ENCODE measurements around the gene LLGL2.
"Not testable (repeated sequence)": the region's sequence is repeated elsewhere in the genome, so short reads cannot be mapped to it uniquely, and the experiment has no call there.

LLGL2 gene
- 86.3 to 100.0 reads per million in 2 donors for total RNA-seq

GRCh38 chr17:75524970-75525805 is at the start of gene LLGL2:
Gene LLGL2 (plus strand): TSS chr17:75525697. CDS start chr17:75543427, 17,730 bp downstream.
- peak; percentile 81 for DNase-seq

GRCh38 chr17:75475851-75476250 is 49.6 kb upstream of the LLGL2 start:
- DNase-seq = no peak

DNA sequence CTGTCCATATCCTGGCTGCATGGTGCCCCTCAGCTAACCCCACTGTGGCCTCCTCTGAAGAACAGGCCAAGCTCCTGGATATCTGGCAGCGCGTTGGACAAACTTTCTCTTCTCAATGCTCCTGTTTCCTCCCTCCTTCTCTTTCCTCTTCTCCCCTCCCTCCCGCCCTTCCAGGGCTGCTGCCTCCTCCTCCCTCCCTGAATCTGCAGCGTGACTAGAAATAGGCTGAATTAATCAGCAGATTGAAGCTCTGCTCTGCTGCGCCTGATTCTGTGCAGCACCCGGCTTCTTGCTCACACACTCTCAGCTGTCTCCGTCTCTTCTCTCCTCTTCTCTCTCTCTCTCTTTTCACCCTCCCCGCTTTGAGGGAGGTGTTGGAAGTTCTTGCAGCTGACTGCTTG is 49.2 kb upstream of the LLGL2 start:
- no peak for DNase-seq

DNA sequence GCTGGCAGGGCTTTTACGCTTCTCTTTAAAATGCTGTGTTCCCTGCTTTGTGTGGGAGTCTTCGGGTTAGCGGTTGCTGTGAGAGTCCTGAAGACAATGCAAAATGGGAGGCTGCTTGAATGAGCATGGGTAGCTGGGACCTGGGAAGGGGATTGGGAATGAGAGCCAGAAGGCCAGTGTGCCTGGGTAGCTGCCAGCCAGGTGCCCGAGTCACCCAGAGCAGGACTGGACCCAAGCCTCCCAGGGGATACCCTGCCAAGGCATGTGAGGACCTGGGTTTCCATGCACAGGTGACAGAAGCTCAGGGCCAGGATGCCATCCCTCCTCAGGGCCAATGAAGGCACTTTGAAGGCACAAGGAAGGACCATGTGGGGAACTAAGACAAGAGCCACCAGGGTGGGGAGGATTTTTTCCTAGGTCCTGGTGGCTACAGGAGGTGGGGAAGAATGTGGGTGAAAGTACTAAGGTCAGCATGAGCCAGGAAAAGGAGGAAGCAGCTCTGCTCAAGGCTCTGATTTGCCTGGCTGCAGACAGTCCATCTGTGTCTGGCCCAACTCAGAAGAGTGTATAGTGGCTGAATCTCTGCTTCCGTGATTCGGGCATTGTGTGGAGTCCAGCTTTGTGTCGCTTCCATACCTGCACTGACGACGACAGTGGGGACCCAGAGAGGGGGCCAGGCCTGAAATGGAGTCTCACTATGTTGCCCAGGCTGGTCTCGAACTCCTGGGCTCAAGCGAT is 48.6 kb upstream of the LLGL2 start:
- no peak for DNase-seq

GRCh38 chr17:75477490-75477862 is 48.0 kb upstream of the LLGL2 start:
- DNase-seq = not testable (repeated sequence)

DNA sequence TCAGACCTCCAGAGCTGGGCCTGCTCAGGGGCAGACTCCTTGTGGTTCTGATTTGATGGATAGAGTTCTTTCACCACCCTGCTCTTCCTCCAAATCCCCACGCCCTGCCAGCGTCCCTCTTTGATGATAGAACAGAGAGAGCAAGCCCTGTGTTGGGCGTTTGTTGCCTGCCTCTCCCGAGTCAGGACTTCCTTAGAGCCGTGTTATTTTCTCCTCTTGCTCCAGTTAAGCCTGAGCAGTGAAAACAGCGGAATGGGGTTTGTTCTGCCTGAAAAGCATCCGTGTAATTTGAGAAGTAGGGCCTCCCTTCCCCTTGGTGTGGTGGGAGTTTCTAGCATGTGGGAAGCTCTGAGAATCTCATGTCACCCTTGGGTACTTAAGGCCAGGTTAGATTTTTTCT is 47.0 kb upstream of the LLGL2 start:
- no peak for DNase-seq

DNA sequence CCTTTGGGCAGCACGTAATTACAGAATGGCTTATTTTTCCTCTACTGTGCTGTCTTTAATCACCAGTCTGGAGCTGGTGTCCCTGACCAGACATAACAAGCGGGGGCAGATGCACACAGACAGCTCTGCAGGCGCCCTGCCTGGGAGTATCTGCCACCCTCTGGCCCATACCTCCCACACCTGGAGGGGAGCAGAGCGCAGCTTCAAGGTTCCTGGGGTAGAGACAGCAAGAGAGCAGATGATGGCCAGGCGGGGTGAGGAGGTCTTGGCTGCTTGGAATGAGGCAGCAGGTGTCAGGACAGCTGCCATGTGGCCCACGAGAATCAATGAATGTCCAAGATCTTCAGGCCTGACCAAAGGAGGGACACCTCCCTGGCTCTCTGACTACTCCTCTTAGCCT is 45.2 kb upstream of the LLGL2 start:
- DNase-seq = no peak

GRCh38 chr17:75481194-75482068 is 44.1 kb upstream of the LLGL2 start:
- no peak for DNase-seq

DNA sequence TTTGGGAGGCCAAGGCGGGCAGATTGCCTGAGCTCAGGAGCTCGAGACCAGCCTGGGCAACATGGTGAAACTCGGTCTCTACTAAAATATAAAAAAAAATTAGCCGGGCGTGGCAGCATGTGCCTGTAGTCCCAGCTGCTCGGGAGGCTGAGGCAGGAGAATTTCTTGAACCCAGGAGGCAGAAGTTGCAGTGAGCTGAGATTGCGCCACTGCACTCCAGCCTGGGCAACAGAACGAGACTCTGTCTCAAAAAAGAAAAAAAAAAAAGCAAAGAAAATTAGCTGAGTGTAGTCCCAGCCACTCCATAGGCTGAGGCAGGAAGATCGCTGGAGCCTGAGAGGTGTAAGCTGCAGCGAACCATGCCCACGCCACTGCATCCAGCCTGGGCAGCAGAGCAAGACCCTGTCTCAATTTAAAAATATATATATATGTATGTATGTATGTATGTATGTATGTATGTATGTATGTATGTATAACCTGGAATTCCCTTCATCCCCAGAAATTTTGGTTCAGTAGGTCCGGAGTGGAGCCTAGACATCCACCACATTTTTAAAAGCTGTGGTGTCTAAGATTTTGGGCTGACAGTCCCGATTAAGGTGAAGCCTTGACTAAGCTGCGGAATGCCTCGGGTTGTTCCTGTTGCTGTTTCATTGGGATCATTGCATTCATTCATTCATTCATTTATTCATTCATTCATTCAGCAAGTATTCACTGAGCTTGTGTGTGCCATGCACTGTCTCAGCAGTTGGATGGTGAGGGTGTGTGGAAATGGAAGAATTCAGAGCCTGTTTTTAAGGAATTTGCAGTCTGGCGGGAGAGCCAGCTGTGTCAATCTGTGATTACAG is 43.2 kb upstream of the LLGL2 start:
- DNase-seq = no peak

DNA sequence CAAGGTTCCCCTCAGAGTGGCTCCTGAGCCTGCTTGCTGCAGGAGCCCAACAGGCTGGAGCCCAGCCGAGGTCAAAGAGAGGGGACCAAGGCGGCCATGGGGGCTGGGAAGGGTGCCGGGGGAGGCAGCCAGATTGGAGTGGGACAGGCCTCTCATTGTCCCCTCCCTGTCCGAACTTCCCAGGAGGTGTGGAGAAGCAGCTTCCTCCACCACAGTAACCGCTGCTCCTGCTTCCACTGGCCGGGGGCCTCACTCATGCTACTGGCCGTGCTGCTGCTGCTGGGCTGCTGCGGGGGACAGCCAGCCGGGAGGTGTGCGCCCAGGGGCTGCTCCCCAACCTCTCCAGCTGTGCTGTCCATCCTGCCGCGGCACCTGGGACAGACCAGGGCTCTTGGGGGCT is 39.8 kb upstream of the LLGL2 start:
- no peak for DNase-seq

- DNase-seq = no peak
Measured at GRCh38 chr17:75486151-75486550, 39.3 kb upstream of the LLGL2 start.

DNA sequence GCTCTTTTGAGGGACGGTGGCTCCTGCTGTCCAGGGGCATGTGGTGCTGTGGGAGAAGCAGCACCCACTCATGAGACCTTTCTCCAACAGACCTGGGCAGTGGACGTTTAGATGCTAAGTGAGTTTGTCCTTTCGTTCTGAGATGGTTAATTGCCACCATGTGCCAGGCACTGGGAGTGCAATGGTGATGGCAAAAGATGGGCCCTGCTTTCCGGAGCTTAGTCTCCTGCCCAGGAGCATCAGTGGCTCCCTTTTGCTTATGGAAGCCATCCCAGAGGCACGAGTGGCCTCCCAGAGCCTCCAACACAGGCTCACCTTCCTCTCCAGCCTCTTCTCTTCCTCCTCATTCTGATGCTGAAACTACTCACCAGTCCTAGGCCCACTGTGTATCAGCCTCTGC is 38.5 kb upstream of the LLGL2 start:
- no peak for DNase-seq

GRCh38 chr17:75487351-75488070 is 38.0 kb upstream of the LLGL2 start:
- DNase-seq = no peak

DNA sequence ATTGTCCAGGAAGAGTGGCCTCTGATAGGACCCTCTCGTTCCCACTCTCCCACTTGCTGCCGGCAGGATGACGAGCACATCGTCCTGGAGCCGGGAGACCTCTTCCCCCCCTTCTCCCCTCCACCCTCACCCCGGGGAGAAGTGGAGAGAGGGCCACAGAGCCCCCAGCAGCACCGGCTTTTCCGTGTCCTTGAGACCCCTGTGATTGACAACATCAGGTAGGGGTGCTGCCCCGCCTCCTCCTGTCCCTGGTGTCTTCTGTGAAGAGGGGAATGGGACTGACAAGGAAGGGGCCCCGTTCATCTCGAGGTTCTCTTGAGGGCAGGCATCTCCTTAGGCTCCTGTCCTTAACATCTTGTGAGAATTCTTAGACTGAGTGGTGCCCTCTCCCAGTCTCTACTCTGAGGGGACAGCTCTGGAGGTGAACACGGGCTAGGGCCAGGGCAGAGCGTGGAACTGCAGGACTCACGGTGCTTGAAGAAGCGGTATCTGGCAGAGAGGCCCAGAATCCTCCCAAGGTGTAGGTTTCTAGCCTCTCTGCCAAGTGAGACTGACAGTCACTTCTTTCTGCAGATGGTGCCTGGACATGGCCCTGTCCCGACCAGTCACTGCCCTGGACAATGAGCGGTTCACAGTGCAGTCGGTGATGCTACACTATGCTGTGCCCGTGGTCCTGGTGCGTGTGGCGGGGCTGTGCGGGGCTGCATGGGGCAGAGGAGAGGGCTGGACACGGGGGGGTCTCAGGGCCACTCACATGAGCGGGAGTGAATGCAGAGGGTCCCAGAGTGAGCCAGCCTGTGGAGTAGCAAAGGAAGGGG is 36.6 kb upstream of the LLGL2 start:
- no peak for DNase-seq

DNA sequence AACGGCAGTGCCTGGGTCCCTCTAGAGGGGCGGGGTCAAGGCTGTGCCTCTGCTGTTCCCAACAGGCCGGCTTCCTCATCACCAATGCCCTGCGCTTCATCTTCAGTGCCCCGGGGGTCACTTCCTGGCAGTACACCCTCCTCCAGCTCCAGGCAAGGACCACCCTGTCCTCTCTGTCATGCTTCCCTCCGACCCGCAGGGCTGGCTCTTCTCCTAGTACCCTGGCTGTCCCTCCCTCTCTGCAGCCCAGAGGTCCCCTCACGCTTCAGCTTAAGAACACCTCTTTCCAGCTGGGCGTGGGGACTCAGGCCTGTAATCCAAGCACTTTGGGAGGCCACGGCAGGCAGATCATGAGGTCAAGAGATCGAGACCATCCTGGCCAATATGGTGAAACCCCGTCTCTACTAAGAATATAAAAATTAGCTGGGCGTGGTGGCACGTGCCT is 36.0 kb upstream of the LLGL2 start:
- no peak for DNase-seq

- DNase-seq = no peak
Measured at GRCh38 chr17:75490173-75490743, 35.2 kb upstream of the LLGL2 start.

DNA sequence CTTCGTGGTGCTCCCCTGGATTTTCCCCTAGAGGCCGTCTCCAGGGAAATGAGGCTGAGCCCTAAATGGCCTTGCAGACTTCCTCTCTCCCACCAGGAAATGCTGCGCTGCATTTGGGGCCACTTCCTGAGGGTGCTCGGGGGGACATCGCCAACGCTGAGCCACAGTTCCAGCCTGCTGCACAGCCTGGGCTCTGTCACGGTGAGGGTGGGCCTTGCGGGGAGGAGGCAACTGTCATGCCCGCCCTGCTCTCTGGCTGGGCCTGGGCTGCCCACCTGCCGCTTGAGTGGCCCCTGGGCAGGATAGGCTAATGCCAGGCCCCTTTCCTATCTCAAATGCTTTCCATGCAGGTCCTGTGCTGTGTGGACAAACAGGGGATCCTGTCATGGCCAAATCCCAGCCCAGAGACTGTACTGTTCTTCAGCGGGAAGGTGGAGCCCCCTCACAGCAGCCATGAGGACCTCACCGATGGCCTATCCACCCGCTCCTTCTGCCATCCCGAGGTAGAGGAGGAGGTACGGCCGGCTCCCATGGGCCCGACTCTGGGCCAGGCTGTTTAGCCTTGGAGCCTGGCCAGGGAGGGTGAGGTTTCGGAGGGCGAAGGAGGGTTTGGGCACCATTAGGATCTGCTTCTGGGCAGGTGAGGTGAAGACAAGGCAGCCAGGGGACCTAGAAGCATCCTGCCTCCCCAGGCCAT is 34.4 kb upstream of the LLGL2 start:
- DNase-seq = no peak

DNA sequence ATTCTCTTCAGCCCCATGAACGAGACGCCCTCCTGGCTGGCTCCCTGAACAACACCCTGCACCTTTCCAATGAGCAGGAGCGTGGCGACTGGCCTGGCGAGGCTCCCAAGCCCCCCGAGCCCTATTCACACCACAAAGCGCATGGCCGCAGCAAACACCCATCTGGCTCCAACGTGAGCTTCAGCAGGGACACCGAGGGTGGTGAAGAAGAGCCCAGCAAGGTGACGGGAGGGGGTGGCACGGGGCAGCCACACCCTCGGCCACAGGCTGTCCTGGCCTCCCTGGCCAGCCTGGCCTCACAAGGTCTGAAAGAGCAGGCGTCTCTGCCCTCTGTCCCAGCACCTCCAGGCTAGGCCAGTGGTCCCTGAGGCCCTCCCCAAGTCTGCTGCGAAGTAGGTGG is 33.8 kb upstream of the LLGL2 start:
- DNase-seq = no peak

GRCh38 chr17:75492555-75493168 is 32.8 kb upstream of the LLGL2 start:
- DNase-seq = no peak

Measured in activated gamma-delta T cell (primary cell).